A549 treated with AZD9567 at 1 μM for 4 hours (cell line): ENCODE results near the gene COL18A1. TPM values are rescaled to one million over a fixed set of nuclear protein-coding genes. Genes with fewer than 3 reads are reported as not detected.

Source experiments
- total RNA-seq: library from RNA; stranded (reverse); fragments of 200-300 nt; extraction: Qiagen RNA extraction; gene quantifications from 5 replicates; pipeline ENCODE4 v1.2.3, GENCODE V29; 2022; ENCODE audit not compliant: insufficient read depth

COL18A1 gene
- total RNA-seq, result 98.6 to 161 TPM (median 146 TPM) in 5 replicates

DNA sequence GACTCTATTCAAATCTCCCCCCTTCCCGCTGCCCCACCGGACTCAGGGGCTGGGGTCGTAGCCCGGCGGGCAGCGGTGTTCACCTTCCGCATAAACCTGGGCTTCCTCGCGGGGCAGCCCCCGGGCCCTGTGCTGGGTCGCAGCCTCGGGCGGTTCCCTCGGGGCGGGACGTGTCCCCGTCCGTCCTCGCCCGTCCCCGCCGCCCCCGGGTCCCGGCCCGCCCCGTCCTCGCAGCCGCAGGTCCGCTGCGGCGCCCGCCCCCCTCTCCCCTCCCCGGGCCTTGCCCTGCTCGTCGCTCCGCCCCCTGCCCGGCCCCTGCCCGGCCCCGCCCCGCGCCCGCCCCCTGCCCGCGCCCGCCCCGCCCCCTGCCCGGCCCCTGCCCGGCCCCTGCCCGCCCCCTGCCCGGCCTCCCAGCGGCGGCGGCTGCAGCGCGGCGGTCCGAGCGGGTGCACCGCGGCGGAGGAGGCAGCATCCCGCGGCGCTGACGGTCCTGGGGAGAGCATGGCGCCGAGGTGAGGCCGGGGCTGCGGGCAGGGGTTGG, at the start of gene COL18A1:
TSS of gene COL18A1 (plus strand) at position 436 of the 541 bp plus-strand sequence. CDS start at position 502, 66 bp downstream.

DNA sequence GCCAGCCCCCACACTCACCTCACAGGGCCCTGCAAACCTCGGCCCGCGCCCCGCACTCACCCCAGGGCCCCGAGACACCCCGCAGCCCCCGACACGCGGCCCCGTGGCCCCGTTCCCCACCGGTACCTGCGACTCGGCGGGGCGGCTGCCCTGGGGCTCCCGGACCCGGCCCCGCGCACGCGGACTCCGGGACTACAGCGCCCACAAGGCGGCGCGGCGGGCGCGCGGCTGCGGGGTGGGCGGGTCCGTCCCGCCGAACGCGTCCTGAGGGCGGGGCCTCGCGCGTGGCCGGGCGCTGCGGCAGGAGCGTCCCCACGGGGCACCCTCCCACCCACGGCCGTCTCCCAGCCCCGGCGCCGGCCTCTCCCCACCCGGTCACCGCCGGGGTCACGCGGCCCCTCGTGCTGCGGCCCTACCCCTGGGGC, 137.3 kb downstream of the COL18A1 start, which contains the start of gene SLC19A1:
TSS of gene SLC19A1 (minus strand) at position 199 of the 425 bp plus-strand sequence. CDS start 4,481 bp downstream, outside the sequence.

Other genes with a start within 250 kb of the COL18A1 start
- gene POFUT2, start 117.3 kb upstream of the COL18A1 start, total RNA-seq, result 16.3 to 23.4 TPM (median 21.5 TPM) in 5 replicates
- 14.6 to 21.2 TPM (median 20.2 TPM) in 5 replicates for gene SLC19A1, start 137.3 kb downstream of the COL18A1 start, total RNA-seq
- 0.96 to 1.5 TPM (median 1.2 TPM) in 4 of 5 replicates, not detected in the other for gene PCBP3, start 238.6 kb downstream of the COL18A1 start, total RNA-seq